Measurements from ENCODE around the gene CNOT1. TPM values are rescaled to one million over a fixed set of nuclear protein-coding genes. Genes with fewer than 3 reads are reported as not detected.

CNOT1 gene
- total RNA-seq, 2 experiments from 2014 or later, result 245 to 283 TPM

DNA sequence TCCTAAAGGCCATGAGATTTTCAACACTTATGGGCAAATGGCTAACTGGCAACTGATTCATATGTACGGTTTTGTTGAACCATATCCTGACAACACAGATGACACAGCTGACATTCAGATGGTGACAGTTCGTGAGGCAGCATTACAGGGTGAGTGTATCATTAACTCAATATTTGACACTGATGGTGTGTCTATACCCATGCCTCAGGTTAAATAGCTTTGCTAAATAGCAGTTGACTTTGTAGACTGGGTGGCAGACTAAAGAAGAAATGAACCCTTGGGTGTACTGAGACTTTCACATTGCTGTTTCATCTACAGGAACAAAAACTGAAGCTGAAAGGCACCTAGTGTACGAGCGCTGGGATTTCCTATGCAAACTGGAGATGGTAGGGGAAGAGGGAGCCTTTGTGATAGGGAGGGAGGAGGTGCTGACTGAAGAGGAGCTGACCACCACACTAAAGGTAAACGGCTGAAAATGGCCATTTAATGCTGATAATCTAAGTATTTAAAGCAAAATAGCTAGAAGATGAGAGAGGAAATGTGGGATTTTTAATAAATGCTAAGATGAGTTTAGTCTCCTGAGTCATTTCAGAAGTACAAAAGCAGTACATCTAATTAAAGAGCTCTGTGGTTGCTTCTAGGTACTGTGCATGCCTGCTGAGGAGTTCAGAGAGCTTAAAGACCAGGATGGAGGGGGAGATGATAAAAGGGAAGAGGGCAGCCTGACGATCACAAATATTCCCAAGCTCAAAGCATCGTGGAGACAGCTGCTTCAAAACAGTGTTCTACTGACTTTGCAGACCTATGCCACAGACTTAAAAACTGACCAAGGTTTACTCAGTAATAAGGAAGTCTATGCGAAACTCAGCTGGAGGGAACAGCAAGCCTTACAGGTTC is 111.3 kb downstream of the CNOT1 start:
- H3K4me1 Mint-ChIP-seq, result peaks cover 44% of the 10 kb centered on the region
- ChIA-PET POLR2A (interaction anchor here (0.5 to 0.7 kb wide), 3 partner anchors 29 to 100 kb away, joined by 3 to 4 read pairs (median 3); no protein-coding TSS in a partner anchor), CTCF (interaction anchor here (0.7 to 1.8 kb wide), 7 partner anchors 9 to 100 kb away, joined by 3 to 4 read pairs (median 3); no protein-coding TSS in a partner anchor)
- peak overlapping the region; percentile 20 for H3K27ac Mint-ChIP-seq
- H3K36me3 Mint-ChIP-seq (ENCODE audit: low read depth), result peaks cover 41% of the 10 kb centered on the region
- H3K9me3 Mint-ChIP-seq, result no peaks in the 10 kb centered on the region
- no peaks in the 10 kb centered on the region for H3K27me3 Mint-ChIP-seq
- no peak overlapping the region for H3K4me3 Mint-ChIP-seq
- no peak for DNase-seq

DNA sequence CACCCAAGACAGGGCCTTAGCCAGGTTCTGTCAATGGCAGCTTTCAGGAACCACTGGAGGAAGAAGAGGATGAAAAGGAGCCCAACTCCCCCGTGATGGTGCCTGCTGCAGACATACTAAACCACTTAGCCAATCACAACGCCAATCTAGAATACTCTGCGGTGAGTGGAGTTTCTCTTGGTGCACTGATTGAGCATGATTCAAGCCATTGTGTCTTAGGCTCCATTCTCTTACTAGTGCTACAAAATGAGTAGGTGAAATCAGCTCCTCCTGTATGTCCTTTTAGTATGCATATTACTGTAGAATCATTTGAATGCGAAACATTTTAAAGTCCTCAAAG is 112.9 kb downstream of the CNOT1 start:
- Mint-ChIP-seq H3K4me3 (peak overlapping the region; percentile 72), H3K4me1 (peaks cover 45% of the 10 kb centered on the region), H3K27ac (peak overlapping the region; percentile 21), H3K9me3 (no peaks in the 10 kb centered on the region), H3K27me3 (no peaks in the 10 kb centered on the region), H3K36me3 (ENCODE audit: low read depth) (peaks cover 31% of the 10 kb centered on the region)
- POLR2A ChIA-PET, result no interaction called here
- CTCF ChIA-PET, result interaction anchor here (0.6 kb wide), 1 partner anchor 32 kb away, joined by 4 read pairs; no protein-coding TSS in a partner anchor
- DNase-seq, result no peak

DNA sequence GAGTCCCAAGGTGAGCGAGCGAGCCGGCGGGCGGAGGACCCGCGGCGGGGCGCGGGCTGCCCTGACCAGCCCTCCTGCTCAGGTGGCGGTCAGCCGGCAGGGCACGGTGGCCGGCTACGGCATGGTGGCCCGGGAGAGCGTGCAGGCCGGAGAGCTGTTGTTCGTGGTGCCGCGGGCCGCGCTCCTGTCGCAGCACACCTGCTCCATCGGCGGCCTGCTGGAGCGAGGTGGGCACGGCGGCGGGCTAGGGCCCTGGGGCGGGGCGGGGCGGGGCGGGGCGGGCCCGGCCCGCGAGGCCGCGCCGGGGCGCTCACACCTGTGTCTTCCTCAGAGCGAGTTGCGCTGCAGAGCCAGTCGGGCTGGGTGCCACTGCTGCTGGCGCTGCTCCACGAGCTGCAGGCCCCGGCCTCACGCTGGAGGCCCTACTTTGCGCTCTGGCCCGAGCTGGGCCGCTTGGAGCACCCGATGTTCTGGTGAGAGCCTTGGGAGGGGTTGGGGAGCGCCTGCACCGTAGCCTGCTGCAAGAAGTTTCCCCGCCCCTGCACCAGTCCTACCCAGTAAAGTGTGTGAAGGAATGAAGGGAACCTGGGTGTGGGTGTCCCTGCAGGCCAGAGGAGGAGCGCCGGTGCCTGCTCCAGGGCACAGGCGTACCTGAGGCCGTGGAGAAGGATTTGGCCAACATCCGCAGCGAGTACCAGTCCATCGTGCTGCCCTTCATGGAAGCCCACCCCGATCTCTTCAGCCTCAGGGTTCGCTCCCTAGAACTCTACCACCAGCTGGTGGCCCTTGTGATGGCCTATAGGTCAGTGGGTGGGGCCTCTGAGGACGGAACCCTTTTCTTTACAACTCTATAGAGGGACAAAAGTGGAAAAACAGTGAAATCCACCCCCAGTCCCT is 113.5 kb downstream of the CNOT1 start:
- peaks cover 27% of the 10 kb centered on the region for H3K36me3 Mint-ChIP-seq (ENCODE audit: low read depth)
- H3K27ac Mint-ChIP-seq, result peak overlapping the region; percentile 86
- H3K4me1 Mint-ChIP-seq, result peaks cover 45% of the 10 kb centered on the region
- no peaks in the 10 kb centered on the region for H3K9me3 Mint-ChIP-seq
- CTCF ChIA-PET, result interaction anchor here (0.6 to 1.8 kb wide), 2 partner anchors 32 to 240 kb away, joined by 4 to 6 read pairs; no protein-coding TSS in a partner anchor
- H3K4me3 Mint-ChIP-seq, result peak overlapping the region; percentile 72
- peak; percentile 40 for DNase-seq
- no peaks in the 10 kb centered on the region for H3K27me3 Mint-ChIP-seq
- POLR2A ChIA-PET, result no interaction called here

DNA sequence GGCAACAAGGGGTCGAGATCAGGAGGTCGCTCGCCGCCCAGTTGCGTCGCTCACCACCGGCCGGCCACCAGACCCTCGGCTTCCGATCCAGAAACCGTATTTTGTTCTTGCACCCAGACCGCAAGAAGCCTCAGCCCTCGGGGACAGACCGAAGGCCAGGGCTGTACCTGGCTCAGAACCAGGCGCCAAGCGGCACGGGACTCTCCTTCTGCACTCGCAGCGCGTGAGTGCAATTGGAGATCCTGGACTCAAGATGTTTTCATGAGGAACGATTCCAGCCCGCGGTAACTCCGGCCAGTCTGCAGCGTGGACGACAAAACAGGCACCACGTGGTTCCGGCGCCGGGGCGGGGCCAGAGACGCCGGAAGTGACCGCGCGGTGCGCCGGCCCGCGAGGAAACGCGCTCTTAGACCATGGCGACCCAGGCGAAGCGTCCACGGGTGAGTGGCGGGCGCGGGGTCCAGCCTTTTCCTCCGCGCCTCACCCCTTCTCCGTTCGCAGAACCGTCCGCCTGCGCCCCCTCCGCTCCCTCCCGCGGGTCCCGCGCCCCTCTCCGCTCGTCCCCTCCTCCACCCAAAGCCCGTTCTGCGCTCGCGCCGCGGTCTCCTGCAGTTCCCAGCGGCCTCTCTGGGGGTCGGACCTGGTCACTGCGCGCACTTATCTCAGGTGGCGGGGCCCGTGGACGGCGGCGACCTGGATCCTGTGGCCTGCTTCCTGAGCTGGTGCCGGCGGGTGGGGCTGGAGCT is 114.3 kb downstream of the CNOT1 start, which contains the start of gene SETD6:
Gene SETD6 (plus strand): TSS at position 393 of the 746 bp plus-strand sequence. CDS start 21 bp downstream, at position 414.
- DNase-seq, result peak; percentile 75
- CTCF ChIA-PET, result interaction anchor here (0.6 to 1.8 kb wide), 3 partner anchors 32 to 419 kb away, joined by 3 to 6 read pairs (median 3); no protein-coding TSS in a partner anchor
- H3K4me3 Mint-ChIP-seq, result peak within 1 kb of the TSS; percentile 72
- no peaks in the 10 kb centered on the region for H3K27me3 Mint-ChIP-seq
- peaks cover 19% of the 10 kb centered on the region for H3K36me3 Mint-ChIP-seq (ENCODE audit: low read depth)
- no peaks in the 10 kb centered on the region for H3K9me3 Mint-ChIP-seq
- H3K4me1 Mint-ChIP-seq, result peaks cover 42% of the 10 kb centered on the region
- peak within 1 kb of the TSS; percentile 86 for H3K27ac Mint-ChIP-seq
- POLR2A ChIA-PET, result no interaction called here

DNA sequence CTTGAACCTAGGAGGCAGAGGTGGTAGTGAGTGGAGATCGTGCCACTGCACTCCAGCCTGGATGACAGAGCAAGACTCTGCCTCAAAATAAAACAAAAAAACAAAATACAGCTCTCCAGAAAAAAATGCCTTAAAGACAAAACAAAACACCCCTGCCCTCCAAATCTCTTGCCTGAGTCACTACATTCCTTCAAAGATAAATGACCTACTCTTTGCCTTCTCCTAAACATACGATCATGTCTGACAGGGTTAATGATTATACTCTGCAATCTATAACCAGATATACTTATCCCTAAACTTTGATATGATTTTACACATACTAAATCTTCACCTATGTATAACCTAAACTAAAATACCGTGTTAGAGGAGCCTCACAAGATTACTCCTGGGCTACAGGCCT is 115.8 kb downstream of the CNOT1 start:
- ChIA-PET CTCF (interaction anchor here (0.6 to 2.3 kb wide), 5 partner anchors 11 to 242 kb away, joined by 3 to 9 read pairs (median 3); no protein-coding TSS in a partner anchor), POLR2A (no interaction called here)
- Mint-ChIP-seq H3K4me1 (peaks cover 34% of the 10 kb centered on the region), H3K4me3 (no peak overlapping the region), H3K27me3 (no peaks in the 10 kb centered on the region), H3K9me3 (no peaks in the 10 kb centered on the region), H3K36me3 (ENCODE audit: low read depth) (peaks cover 14% of the 10 kb centered on the region), H3K27ac (no peak overlapping the region)
- no peak for DNase-seq

DNA sequence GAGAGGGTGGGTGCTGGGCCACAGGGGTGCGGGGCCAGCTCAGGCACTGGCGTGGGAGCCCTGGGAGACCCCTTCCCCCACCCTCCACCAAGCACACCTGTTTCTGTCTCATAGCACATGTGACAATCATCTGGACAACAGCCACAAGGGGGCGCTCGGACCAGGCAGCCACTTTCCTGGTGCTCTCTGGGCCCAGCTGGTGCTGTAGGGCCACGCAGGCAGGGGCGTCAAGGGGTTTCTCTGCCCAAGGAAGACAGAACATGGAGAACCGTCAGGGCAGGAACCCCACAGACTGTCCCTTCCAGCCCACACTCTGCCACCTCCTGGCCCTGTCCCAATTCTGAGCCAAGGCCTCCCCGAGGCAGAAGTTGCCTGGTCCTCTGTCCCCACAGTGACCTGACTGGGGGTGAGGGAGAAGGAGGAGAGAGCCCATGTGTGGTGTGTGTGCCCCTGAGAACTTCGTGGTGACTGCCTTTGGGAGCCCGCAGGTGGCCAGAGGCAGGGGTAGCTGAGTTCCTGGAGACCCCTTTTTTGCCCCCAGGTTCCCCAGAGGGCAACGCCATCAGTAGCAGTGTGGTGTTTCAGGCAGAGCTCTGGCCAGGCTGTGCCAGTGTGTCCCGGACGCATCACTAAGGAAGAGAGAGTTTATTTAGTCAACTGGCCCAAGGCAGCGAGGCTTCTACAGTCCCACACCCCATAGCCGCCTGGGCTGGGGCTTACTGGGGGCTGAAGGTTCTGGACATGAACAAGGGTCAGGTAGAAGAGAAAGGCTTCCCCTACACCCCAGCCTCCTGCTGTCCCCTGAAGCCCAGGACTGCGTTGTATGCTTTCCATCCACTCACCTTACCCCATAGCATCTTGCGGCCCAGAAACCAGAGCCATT is 117.5 kb downstream of the CNOT1 start:
- no peaks in the 10 kb centered on the region for H3K27me3 Mint-ChIP-seq

DNA sequence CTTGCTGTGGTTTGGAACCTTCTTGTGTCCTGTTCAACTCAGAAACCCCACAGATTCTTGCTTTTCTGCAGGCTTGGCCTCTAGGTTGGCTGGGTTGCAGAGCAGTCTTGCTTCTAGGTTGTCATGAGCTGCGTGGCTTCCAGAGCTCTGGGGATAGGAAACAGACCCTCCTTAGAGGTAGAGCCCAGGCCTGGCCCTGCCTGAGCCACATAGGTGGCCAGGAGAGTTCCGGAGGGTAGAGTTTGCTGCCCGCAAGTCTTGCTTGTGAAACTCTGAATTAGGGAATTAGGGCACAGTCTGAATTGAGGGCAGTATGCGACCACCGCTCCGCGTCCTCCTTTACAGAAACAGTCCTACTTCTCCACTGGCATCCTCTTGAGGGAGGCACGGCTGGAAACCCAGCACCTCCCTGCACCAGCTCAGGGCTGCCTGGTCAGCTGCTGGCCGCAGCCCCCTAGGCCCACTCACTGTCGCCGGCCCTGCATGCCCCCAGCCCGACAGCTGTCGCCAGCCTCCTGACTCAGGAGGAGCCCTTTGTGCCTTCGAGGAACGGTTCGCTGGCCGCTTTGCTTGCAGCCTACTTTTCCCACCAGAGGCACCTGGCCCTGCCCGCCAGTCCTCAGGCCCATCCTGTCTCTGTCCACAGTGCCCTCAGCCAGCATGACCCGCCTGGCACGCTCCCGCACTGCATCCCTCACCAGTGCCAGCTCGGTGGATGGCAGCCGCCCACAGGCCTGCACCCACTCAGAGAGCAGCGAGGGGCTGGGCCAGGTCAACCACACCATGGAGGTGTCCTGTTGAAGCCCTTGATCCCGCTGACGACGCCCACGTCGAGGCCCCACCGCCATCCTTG is 118.6 kb downstream of the CNOT1 start:
- H3K27me3 Mint-ChIP-seq, result no peaks in the 10 kb centered on the region
- peaks cover 2% of the 10 kb centered on the region for H3K36me3 Mint-ChIP-seq (ENCODE audit: low read depth)
- H3K27ac Mint-ChIP-seq, result no peak overlapping the region
- peaks cover 9% of the 10 kb centered on the region for H3K4me1 Mint-ChIP-seq
- CTCF ChIA-PET, result interaction anchor here (0.6 to 1.8 kb wide), 7 partner anchors 11 to 1608 kb away, joined by 3 to 6 read pairs (median 3); no protein-coding TSS in a partner anchor
- H3K4me3 Mint-ChIP-seq, result no peak overlapping the region
- DNase-seq, result no peak
- POLR2A ChIA-PET, result no interaction called here
- no peaks in the 10 kb centered on the region for H3K9me3 Mint-ChIP-seq

More for the DNA sequence above, 117.5 kb downstream of the CNOT1 start:
- ChIA-PET POLR2A (no interaction called here), CTCF (interaction anchor here (0.6 to 2.3 kb wide), 8 partner anchors 10 to 1609 kb away, joined by 3 to 9 read pairs (median 3); no protein-coding TSS in a partner anchor)
- H3K9me3 Mint-ChIP-seq, result no peaks in the 10 kb centered on the region
- peaks cover 6% of the 10 kb centered on the region for H3K36me3 Mint-ChIP-seq (ENCODE audit: low read depth)
- peaks cover 21% of the 10 kb centered on the region for H3K4me1 Mint-ChIP-seq
- H3K27ac Mint-ChIP-seq, result no peak overlapping the region
- peak; percentile 89 for DNase-seq
- no peak overlapping the region for H3K4me3 Mint-ChIP-seq

DNA sequence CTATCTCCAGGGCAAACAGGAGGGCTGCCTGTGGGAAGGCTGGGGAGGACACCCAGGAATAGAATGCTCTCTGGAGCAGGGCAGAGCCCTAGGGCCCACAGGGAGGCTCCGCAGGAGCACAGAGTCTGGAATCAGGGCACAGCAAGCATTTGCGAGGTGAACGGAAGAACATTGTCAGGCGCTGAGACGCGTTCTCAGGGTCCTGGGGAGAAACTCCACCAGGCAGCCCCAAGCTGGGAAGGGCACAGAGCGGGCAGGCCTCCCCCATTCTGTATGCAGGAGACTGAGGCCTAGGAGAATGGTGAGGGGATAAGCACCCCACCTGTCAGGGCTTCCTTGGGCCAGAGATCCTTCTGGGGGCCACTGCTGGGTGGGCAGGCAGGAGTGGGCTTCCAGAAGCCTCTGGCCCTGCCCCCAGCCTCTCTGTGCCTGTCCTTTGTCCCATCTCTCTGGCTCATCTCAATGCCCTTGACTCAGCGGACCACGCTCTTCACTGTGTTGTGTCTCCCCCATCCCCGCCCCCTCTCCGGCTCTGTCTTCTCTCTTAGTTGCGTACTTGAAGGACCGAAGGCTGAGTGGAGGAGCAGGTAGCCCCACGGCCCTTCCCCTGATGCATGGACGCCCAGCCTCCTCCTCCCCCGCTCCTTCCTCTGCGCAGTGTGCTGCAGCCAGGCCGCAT is 119.4 kb downstream of the CNOT1 start:
- Mint-ChIP-seq H3K27ac (no peak overlapping the region), H3K4me1 (peaks cover 8% of the 10 kb centered on the region), H3K4me3 (no peak overlapping the region), H3K27me3 (no peaks in the 10 kb centered on the region), H3K36me3 (ENCODE audit: low read depth) (peaks cover 2% of the 10 kb centered on the region), H3K9me3 (no peaks in the 10 kb centered on the region)
- CTCF ChIA-PET, result interaction anchor here (1.5 kb wide), 1 partner anchor 246 kb away, joined by 6 read pairs; no protein-coding TSS in a partner anchor
- DNase-seq, result no peak
- POLR2A ChIA-PET, result no interaction called here

DNA sequence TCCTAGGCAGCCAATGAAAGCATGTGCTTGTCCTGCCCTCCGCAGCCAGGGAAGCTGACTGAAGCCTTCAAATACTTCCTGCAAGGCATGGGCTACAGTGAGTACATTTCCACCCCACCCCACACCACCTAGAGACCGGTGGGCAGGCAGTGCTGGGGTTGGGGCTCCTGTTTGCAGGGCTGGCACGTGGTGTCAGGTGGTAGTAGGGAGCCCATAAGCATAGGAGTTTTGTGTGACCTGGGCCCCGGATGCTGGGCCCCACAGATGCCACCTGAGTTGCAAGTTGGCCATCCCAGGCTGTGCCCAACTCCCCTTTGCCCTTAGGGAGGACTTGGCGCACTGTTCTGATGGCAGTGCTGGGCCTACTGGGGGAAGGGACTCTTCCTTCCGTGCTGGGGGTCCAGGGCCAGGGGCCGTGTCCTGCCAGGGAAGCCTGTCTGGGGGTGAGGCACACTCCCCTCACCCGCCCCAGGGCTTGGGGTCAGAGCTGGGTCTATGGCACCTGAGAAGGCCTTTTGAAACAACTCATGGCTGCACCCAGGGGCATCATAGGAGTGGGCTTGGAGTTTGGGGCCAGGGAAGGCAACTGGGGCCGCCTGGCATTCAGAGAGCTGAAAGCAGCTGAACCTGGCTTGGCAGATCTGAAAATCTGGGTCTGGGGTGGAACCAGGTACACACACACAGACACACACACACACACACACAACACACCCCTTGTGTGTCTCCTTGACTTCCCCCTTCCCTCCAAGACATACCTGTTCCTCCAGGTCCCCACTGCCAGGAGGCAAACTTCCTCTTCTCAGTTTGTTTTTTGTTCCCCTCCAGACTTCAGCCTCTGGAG is 120.2 kb downstream of the CNOT1 start:
- H3K27ac Mint-ChIP-seq, result no peak overlapping the region
- H3K27me3 Mint-ChIP-seq, result no peaks in the 10 kb centered on the region
- ChIA-PET CTCF (interaction anchor here (1.5 kb wide), 1 partner anchor 247 kb away, joined by 6 read pairs; no protein-coding TSS in a partner anchor), POLR2A (no interaction called here)
- H3K4me1 Mint-ChIP-seq, result peaks cover 2% of the 10 kb centered on the region
- H3K4me3 Mint-ChIP-seq, result no peak overlapping the region
- H3K9me3 Mint-ChIP-seq, result no peaks in the 10 kb centered on the region
- H3K36me3 Mint-ChIP-seq (ENCODE audit: low read depth), result no peaks in the 10 kb centered on the region
- DNase-seq, result no peak

All from activated CD4-positive, alpha-beta T cell treated with anti-CD3 and anti-CD28 coated beads, Interleukin-2, amount 10 ng/mL, durations not matched to agents 7 days and 5 days (primary cell).